HT-29 (cell line): ENCODE data around the gene TCERG1L. TPM values are rescaled to one million over a fixed set of nuclear protein-coding genes. Genes with fewer than 3 reads are reported as not detected.

Experiments used
- DNase-seq: peaks from one replicate; pipeline ENCODE4 v3.0.0-alpha.2; 2015; ENCODE audit warnings: low spot score
- total RNA-seq: library from RNA; depleted of rRNA; stranded (reverse); fragments of >200 nt; shearing (Covaris generic); gene quantifications from 2 replicates; pipeline ENCODE4 v1.2.3, GENCODE V29; 2014

Gene TCERG1L
- total RNA-seq, 1 experiment from 2014 or later = not detected

GRCh38 chr10:131126321-131127137, 185.0 kb downstream of the TCERG1L start:
- DNase-seq = no peak

GRCh38 chr10:131125511-131126225, 185.9 kb downstream of the TCERG1L start:
- no peak for DNase-seq

- no peak for DNase-seq
Measured at GRCh38 chr10:131124945-131125344, 186.6 kb downstream of the TCERG1L start.

- DNase-seq = no peak
Measured at GRCh38 chr10:131123496-131123895, 188.0 kb downstream of the TCERG1L start.

GRCh38 chr10:131121511-131122035, 189.9 kb downstream of the TCERG1L start:
- DNase-seq = no peak

- no peak for DNase-seq
Measured at GRCh38 chr10:131119626-131120355, 191.7 kb downstream of the TCERG1L start.

- no peak for DNase-seq
Measured at GRCh38 chr10:131117416-131118212, 193.9 kb downstream of the TCERG1L start.

GRCh38 chr10:131116991-131117375, 194.5 kb downstream of the TCERG1L start:
- DNase-seq = no peak

GRCh38 chr10:131116216-131116990, 195.1 kb downstream of the TCERG1L start:
- no peak for DNase-seq

- no peak for DNase-seq
Measured at GRCh38 chr10:131115801-131116200, 195.7 kb downstream of the TCERG1L start.

GRCh38 chr10:131115321-131115720, 196.2 kb downstream of the TCERG1L start:
- DNase-seq = no peak

- DNase-seq = no peak
Measured at GRCh38 chr10:131114846-131115245, 196.7 kb downstream of the TCERG1L start.

GRCh38 chr10:131113709-131114291, 197.7 kb downstream of the TCERG1L start:
- DNase-seq = no peak

GRCh38 chr10:131113165-131113564, 198.4 kb downstream of the TCERG1L start:
- DNase-seq = no peak

GRCh38 chr10:131112691-131113090, 198.8 kb downstream of the TCERG1L start:
- DNase-seq = no peak

GRCh38 chr10:131111471-131112080, 199.9 kb downstream of the TCERG1L start:
- DNase-seq = no peak

GRCh38 chr10:131111007-131111406, 200.5 kb downstream of the TCERG1L start:
- DNase-seq = no peak

- no peak for DNase-seq
Measured at GRCh38 chr10:131110241-131110783, 201.2 kb downstream of the TCERG1L start.

- DNase-seq = no peak
Measured at GRCh38 chr10:131109726-131110125, 201.8 kb downstream of the TCERG1L start.
